ENCODE measurements around the gene FIGNL2.
"Not testable (repeated sequence)": the region's sequence is repeated elsewhere in the genome, so short reads cannot be mapped to it uniquely, and the experiment has no call there.

The FIGNL2 gene, protein sequence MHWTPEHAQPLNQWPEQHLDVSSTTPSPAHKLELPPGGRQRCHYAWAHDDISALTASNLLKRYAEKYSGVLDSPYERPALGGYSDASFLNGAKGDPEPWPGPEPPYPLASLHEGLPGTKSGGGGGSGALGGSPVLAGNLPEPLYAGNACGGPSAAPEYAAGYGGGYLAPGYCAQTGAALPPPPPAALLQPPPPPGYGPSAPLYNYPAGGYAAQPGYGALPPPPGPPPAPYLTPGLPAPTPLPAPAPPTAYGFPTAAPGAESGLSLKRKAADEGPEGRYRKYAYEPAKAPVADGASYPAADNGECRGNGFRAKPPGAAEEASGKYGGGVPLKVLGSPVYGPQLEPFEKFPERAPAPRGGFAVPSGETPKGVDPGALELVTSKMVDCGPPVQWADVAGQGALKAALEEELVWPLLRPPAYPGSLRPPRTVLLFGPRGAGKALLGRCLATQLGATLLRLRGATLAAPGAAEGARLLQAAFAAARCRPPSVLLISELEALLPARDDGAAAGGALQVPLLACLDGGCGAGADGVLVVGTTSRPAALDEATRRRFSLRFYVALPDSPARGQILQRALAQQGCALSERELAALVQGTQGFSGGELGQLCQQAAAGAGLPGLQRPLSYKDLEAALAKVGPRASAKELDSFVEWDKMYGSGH

GRCh38 chr12:51848326-51848727 lies at the start of gene FIGNL2:
TSS of gene FIGNL2 (minus strand) at chr12:51848718. CDS start at chr12:51822413, 26,305 bp downstream.
- DNase-seq = no peak

DNA sequence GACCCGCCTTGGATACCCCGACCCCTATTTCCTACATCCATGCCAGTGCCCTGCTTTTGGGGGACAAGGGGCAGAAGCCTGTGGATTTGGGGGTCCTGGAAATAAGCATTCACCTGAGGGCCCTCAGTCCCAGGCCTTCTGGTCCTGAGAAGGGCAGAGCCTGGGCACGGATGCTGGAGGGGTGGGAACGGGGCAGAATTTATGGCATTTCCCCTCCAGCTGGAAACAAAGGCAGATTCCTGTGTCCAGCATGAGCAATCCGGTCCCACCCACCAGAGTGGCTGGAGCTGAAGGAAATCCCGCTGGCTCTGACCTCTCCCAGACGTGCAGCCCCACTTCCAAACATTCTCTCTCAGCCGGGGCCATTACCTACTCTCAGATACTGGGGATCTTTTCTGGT lies 48.7 kb upstream of the FIGNL2 start:
- no peak for DNase-seq

DNA sequence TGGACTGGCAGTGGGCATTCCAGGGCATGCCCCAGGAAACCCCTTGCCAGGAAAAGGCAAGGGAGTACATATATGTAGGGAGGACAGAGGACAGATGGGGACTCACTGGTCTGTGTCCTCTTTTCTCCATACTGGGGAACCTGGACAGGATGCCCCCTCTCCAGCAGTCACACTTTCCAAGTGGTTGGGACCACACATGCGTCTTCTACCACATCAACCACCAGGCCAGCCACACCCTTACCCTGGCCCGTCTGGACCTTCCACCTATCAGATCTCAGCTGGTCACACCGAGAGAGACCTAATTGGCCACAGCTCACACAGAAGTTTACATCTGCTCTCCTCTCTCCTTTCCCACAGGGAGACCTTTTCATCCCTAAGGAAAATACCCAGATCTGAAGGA lies 47.7 kb upstream of the FIGNL2 start:
- DNase-seq = no peak

DNA sequence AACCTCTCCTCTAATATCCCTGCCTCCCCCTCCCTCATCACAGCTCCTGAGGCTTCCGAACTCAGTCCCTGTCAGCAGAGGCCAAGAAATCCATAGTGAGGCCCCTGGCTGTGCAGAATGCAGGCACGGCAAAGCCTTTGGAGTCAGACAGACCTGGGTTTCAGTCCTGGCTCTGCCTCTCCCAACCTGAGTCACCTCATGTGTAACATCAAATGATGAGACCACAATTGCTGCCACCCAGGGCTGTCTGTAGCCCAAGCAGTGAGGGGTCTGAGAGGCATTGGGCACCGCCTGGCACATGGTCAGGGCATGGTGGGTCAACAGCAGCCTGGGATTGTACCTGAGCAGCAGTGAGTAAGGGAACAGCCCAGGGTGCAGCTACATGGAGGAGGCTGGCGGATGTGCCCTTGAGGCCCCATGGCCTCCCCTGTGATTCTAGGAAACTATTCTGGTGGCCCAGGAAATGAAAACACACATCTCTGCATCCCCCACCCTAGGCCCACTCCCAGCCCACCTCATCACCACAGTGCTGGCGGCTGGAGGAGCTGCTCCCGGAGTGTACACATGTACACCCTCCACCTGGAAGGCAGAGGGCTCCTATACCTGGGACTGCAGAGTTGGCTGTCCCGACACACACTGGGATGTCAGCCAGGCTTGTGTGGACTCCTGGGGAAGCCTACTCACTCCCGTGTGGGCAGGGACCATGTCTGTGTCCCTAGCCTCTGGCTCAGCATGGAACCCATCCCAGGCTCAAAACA lies 47.0 kb upstream of the FIGNL2 start:
- no peak for DNase-seq

DNA sequence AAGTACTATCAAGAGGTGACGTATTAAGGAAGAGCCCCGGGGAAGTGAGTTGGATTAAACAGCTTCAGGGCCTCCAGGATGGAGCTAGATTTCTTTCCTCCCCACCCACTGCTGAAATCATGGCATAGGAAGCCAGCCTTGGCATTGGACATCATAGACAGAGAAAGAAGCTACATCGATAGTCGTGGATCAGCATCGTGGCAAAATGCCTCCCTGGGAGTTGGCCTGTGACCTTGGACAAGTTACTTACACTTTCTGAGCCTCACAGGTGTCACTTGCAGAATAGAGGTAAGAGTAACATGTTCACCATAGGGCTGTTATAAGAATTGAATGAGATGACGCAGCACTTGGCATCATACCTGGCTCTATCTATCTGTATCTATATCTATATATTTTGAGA lies 45.3 kb upstream of the FIGNL2 start:
- no peak for DNase-seq

DNA sequence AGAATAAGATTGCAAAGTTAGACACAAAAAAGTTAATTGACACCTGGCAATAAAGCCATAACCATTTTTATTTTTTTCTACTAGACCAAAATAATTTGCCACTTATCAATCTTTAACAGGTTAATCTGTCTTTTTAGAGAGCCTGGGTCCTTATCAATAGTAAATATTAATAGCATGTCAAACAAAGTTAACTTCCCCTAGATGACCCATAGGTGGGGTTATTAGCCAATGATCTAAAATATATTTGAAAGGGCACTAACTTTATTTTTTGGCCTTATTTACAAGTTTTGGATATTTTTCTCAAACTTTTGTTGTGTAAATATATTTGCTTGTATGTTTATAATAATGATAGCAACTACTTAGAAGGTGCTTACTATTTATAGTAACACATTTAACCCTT lies 43.3 kb upstream of the FIGNL2 start:
- no peak for DNase-seq

GRCh38 chr12:51890511-51891171 lies 42.1 kb upstream of the FIGNL2 start:
- no peak for DNase-seq

DNA sequence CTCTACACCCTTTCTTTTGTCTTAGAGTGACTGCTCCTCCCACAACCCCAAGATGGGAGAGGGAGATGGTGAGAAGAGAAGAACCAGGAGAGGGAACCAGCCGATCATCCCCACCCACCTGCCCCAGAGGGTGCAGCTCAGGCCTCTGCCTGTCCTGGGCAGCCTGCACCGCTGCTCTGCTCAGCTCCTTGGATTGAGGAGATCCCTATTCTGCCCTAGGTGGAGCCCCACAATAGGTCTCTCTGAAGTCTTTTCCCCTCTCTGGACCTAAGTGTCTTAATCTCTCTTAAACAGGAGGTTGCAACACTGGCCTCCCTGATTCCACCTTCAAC lies 41.6 kb upstream of the FIGNL2 start:
- DNase-seq = no peak

- DNase-seq = no peak
These were observed 41.0 kb upstream of the FIGNL2 start for GRCh38 chr12:51889216-51890132.

- DNase-seq = no peak
These were observed 40.0 kb upstream of the FIGNL2 start for GRCh38 chr12:51888316-51889215.

DNA sequence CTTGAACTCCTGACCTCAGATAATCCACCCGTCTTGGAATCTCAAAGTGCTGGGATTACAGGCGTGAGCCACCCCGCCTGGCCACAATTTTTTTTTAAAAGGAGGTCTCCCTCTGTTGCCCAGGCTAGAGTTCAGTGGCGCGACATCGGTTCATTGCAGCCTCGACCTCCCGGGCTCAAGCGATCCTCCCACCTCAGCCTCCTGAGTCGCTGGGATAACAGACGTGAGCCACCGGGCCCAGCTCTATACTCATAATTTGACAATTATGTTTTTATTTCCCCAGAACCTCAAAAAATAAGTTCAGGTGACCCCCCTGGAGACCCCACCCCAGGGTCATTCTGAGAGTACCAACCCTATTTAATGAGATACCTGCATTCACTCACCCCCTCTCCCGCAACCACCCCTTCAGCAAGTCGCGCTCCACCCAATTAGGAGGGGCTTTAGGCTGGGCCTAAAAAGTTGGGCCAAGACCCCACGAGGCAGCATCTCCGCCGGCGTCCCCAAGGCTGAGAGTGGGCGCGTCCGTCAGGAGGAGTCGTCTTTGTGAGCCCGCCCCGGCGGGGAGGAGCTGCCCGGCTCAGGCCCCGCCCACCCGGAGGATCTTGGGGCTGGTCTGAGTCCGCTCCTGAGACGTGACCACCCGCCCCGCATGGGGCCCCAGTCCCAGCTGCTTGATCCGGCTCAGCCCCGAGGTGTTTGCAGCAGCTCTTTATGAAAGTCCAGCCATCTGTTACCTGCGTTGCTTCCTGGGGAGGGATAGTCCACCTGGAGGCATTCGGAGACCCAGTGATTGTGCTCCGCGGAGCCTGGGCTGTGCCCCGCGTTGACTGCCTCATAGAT lies 39.2 kb upstream of the FIGNL2 start, which contains the start of gene ANKRD33:
TSS of gene ANKRD33 (plus strand) at position 628 of the 840 bp plus-strand sequence. CDS start at position 712, 84 bp downstream.
- no peak for DNase-seq

GRCh38 chr12:51886021-51886710 lies 37.6 kb upstream of the FIGNL2 start:
- no peak for DNase-seq

- DNase-seq = not testable (repeated sequence)
These were observed 36.9 kb upstream of the FIGNL2 start for GRCh38 chr12:51885294-51886020.

- DNase-seq = no peak
These were observed 36.2 kb upstream of the FIGNL2 start for GRCh38 chr12:51884676-51885229.

- DNase-seq = no peak
These were observed 35.6 kb upstream of the FIGNL2 start for GRCh38 chr12:51883998-51884675.

DNA sequence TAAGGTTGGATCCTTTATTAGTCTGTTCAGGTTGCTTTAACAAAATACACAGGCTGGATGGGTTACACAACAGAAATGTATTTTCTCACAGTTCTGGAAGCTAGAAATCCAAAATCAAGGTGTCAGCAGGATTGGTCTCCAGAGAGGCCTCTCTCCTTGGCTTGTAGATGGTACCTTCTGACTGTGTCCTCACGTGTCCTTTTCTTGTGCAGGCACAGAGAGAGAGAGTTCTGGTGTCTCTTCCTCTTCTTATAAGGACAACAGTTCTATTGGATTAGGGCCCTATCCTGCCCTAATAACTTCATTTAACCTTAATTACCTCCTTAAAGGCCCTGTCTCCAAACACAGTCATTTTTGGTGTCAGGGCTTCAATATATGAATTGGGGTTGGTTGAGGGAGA lies 34.8 kb upstream of the FIGNL2 start:
- DNase-seq = no peak

GRCh38 chr12:51879102-51879501 lies 30.6 kb upstream of the FIGNL2 start:
- no peak for DNase-seq

DNA sequence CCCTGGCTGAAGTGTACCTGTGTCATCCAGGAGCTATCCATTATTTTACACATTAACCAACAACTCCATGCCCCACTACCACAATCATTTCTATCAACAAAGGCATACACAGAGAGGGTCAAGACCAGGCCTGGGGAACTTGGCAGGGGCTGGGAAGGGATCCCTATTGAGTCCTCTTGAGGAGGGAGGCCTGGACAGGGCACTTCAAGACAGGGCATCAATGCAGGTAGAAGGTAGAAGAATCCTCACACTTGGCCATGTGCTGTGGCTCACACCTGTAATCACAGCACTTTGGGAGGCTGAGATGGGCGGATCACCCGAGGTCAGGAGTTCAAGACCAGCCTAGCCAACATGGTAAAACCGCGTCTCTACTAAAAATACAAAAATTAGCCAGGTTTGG lies 26.0 kb upstream of the FIGNL2 start:
- no peak for DNase-seq

All from NCI-H446 treated with DMSO at 0.1 percent for 48 hours (cell line).